ENCODE data around the gene S1PR2. TPM values are rescaled to one million over a fixed set of nuclear protein-coding genes. Genes with fewer than 3 reads are reported as not detected.
A peak's percentile ranks its signal among the peaks of the same experiment; 100 is the strongest.

The S1PR2 gene
- total and polyA plus RNA-seq, 7 donors = 0.17 to 2.0 (median 1.1) TPM

GRCh38 chr19:10193790-10194499, 37.2 kb downstream of the S1PR2 start:
- WGBS, 3 donors = 3 to 4% (median 4%) methylated on average over 26 to 30 of the region's 30 CpGs
- intact Hi-C loops (cut with DNase I) = loop anchor here in 1 of 2 donors (2.0 kb wide), 1 partner anchor 57 kb away; no protein-coding TSS in a partner anchor

DNA sequence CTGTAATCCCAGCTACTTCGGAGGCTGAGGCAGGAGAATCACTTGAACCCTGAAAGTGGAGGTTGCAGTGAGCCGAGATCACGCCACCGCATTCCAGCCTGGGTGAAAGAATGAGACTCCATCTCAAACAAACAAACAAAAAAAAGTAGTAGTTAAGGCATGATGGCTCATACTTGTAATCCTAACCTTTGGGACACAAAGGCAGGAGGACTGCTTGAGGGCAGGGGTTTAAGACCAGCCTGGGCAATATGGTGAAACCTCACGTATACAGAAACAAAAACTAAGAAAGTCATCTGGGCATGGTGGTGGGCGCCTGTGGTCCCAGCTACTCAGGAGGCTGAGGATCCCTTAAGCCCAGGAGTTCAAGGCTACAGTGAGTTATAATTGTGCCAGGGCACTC, 38.2 kb downstream of the S1PR2 start:
- no peaks in the 10 kb centered on the region for H3K36me3 ChIP-seq (ENCODE audit: insufficient read depth in 1 of 2, low read depth in 1 of 2)
- ATAC-seq = no peak
- no peaks in the 10 kb centered on the region for H3K9me3 ChIP-seq
- H3K27ac ChIP-seq = no peak overlapping the region
- intact Hi-C loops (cut with DNase I) = loop anchor here in 1 of 2 donors (2.0 kb wide), 1 partner anchor 58 kb away; no protein-coding TSS in a partner anchor
- no peak for TF ChIP-seq CTCF (IDR thresholded peaks at IDR 0.05)
- 95 to 98% (median 96%) methylated on average over 6 of the region's 6 CpGs for WGBS, 3 donors
- peaks cover 8% of the 10 kb centered on the region for H3K4me1 ChIP-seq
- no peak overlapping the region for H3K4me3 ChIP-seq
- DNase-seq = no peak
- H3K27me3 ChIP-seq (ENCODE audit: insufficient read depth in 3 of 3, low read length in 2 of 3) = no peaks in the 10 kb centered on the region

More at GRCh38 chr19:10193790-10194499, 37.2 kb downstream of the S1PR2 start:
- Histone ChIP-seq H3K27ac (peak overlapping the region; percentile 74), H3K27me3 (ENCODE audit: insufficient read depth in 3 of 3, low read length in 2 of 3) (no peaks in the 10 kb centered on the region), H3K36me3 (ENCODE audit: insufficient read depth in 1 of 2, low read depth in 1 of 2) (no peaks in the 10 kb centered on the region), H3K9me3 (no peaks in the 10 kb centered on the region), H3K4me3 (peak overlapping the region; percentile 87), H3K4me1 (peaks cover 8% of the 10 kb centered on the region)
- no peak for TF ChIP-seq CTCF (IDR thresholded peaks at IDR 0.05)
- DNase-seq (no peak), ATAC-seq (peak; percentile 46 to 67 (median 58))

DNA sequence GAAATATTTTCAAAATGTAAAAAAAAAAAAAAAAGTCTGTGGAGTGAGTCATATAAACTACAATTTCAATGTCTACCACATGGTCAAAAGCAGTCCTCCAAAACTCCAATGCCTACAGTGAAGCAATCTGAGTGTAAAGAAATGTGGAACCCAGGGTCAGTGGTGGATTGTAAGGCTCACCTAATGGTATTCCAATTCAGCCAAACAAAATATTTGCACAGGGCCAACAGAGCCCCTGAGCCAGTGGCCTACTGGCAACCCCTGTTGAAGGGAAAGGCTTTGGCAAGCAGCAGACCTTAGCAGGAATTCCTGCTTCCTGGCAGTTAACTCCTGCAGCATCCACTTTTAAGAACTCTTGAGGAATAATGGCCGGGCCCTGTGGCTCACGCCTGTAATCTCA, 39.8 kb downstream of the S1PR2 start:
- no peaks in the 10 kb centered on the region for H3K9me3 ChIP-seq
- no peaks in the 10 kb centered on the region for H3K27me3 ChIP-seq (ENCODE audit: insufficient read depth in 3 of 3, low read length in 2 of 3)
- intact Hi-C loops (cut with DNase I) = no loop called here
- peaks cover 8% of the 10 kb centered on the region for H3K4me1 ChIP-seq
- no peak for DNase-seq
- no peak overlapping the region for H3K27ac ChIP-seq
- no peak for TF ChIP-seq CTCF (IDR thresholded peaks at IDR 0.05)
- no peak for ATAC-seq
- peaks cover 0 to 6% of the 10 kb centered on the region in 2 donors for H3K36me3 ChIP-seq (ENCODE audit: insufficient read depth in 1 of 2, low read depth in 1 of 2)
- H3K4me3 ChIP-seq = no peak overlapping the region
- 66 to 74% (median 71%) methylated on average over 2 of the region's 2 CpGs for WGBS, 3 donors

DNA sequence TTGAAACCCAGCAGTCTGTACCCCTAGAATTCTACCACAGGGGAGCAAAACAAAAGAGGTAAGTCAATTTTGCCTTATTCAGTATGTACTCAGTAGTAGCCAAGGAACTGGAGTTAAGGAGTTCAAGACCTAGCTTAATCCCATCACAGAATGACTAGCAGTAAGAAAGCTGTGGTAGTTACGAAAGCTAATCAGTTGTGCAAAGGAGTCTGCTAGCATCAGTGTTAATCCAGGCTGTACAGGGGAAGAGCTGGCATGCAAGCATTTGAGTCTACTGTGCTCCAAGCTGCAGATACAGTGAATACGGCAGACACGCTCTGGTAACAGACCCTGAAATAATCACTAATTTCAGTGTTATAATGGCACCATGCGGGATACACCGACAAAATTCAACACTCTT, 41.1 kb downstream of the S1PR2 start:
- Histone ChIP-seq H3K4me3 (no peak overlapping the region), H3K27ac (no peak overlapping the region), H3K4me1 (peaks cover 8% of the 10 kb centered on the region), H3K9me3 (no peaks in the 10 kb centered on the region), H3K27me3 (ENCODE audit: insufficient read depth in 3 of 3, low read length in 2 of 3) (no peaks in the 10 kb centered on the region), H3K36me3 (ENCODE audit: insufficient read depth in 1 of 2, low read depth in 1 of 2) (peaks cover 5 to 17% of the 10 kb centered on the region in 2 donors)
- TF ChIP-seq CTCF (IDR thresholded peaks at IDR 0.05) = no peak
- no peak for ATAC-seq
- DNase-seq = no peak
- 95 to 97% (median 97%) methylated on average over 5 of the region's 5 CpGs for WGBS, 3 donors
- intact Hi-C loops (cut with DNase I) = no loop called here

Measured in psoas muscle (tissue), 8 donors.